GF-D8 (cell line): ENCODE data around the gene BCAS1.

Experiments
- DNase-seq: peaks from one replicate; lab custom pipeline; 2025; lab: John Stamatoyannopoulos, UW

Gene BCAS1

GRCh38 chr20:54048891-54049545, 21.4 kb downstream of the BCAS1 start:
- DNase-seq = no peak

- no peak for DNase-seq
These were observed 21.9 kb downstream of the BCAS1 start for GRCh38 chr20:54048481-54048880.

GRCh38 chr20:54047720-54048119, 22.7 kb downstream of the BCAS1 start:
- no peak for DNase-seq

- no peak for DNase-seq
These were observed 23.3 kb downstream of the BCAS1 start for GRCh38 chr20:54047048-54047447.

GRCh38 chr20:54044156-54044555, 26.2 kb downstream of the BCAS1 start:
- no peak for DNase-seq

GRCh38 chr20:54043076-54043967, 27.1 kb downstream of the BCAS1 start:
- DNase-seq = no peak

- DNase-seq = no peak
These were observed 28.4 kb downstream of the BCAS1 start for GRCh38 chr20:54042021-54042420.

- no peak for DNase-seq
These were observed 29.1 kb downstream of the BCAS1 start for GRCh38 chr20:54041336-54041735.

GRCh38 chr20:54040531-54040930, 29.9 kb downstream of the BCAS1 start:
- no peak for DNase-seq

GRCh38 chr20:54038961-54039360, 31.4 kb downstream of the BCAS1 start:
- no peak for DNase-seq

GRCh38 chr20:54037525-54037924, 32.9 kb downstream of the BCAS1 start:
- no peak for DNase-seq

- DNase-seq = no peak
These were observed 40.8 kb downstream of the BCAS1 start for GRCh38 chr20:54029643-54030042.

GRCh38 chr20:54029176-54029575, 41.2 kb downstream of the BCAS1 start:
- no peak for DNase-seq

GRCh38 chr20:54028276-54029011, 42.0 kb downstream of the BCAS1 start:
- DNase-seq = no peak

GRCh38 chr20:54027704-54028103, 42.7 kb downstream of the BCAS1 start:
- DNase-seq = no peak

- no peak for DNase-seq
These were observed 43.9 kb downstream of the BCAS1 start for GRCh38 chr20:54026295-54027064.

- DNase-seq = no peak
These were observed 45.1 kb downstream of the BCAS1 start for GRCh38 chr20:54025251-54025771.

GRCh38 chr20:54023406-54023805, 47.0 kb downstream of the BCAS1 start:
- DNase-seq = no peak

GRCh38 chr20:54021446-54022235, 48.8 kb downstream of the BCAS1 start:
- DNase-seq = no peak

GRCh38 chr20:54020868-54021267, 49.5 kb downstream of the BCAS1 start:
- DNase-seq = no peak

GRCh38 chr20:54020348-54020747, 50.0 kb downstream of the BCAS1 start:
- DNase-seq = no peak
